GM13976 (cell line): ENCODE results near the gene XCR1.
"Not testable (repeated sequence)": the region's sequence is repeated elsewhere in the genome, so short reads cannot be mapped to it uniquely, and the experiment has no call there.

Experiments
- DNase-seq: peaks from one replicate; pipeline ENCODE4 v3.0.0; 2012; ENCODE audit warnings: low spot score
- CTCF ChIP-seq: IDR thresholded peaks from 2 replicates; pipeline ENCODE4 v1.5.1; 2012; ENCODE audit warnings: borderline replicate concordance, mild to moderate bottlenecking; ENCODE audit not compliant: insufficient read depth; ENCODE audit errors: extremely low read depth, missing control alignments, control extremely low read depth
- in situ Hi-C: fragments of 300-500 bp; cut with MboI; formaldehyde crosslinking; loops from one replicate; pipeline ENCODE4 v1.12.0; 2022; ENCODE audit warnings: low sequenced_read_pairs, mixed read lengths, inconsistent platforms; ENCODE audit not compliant: unreplicated experiment

XCR1 gene

GRCh38 chr3:46038916-46039315 is 11.6 kb upstream of the XCR1 start:
- in situ Hi-C loops: no loop called here
- TF ChIP-seq CTCF: no peak

DNA sequence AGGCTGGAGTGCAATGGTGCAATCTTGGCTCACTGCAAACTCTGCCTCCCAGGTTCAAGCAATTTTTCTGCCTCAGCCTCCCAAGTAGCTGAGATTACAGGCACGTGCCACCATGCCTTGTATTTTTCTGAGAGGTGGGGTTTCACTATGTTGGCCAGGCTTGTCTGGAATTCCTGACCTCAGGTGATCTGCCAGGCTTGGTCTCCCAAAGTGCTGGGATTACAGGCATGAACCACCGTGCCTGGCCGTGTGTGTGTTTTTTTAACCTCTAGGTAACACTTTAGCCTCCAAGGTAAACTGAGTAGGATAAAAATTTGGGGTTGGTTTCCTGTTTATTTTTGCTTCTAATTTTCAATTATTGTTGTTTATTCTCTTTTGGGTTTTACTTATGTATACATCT is 10.8 kb upstream of the XCR1 start:
- in situ Hi-C loops, DNase-seq: not testable (repeated sequence)

More at GRCh38 chr3:46038916-46039315, 11.6 kb upstream of the XCR1 start:
- no peak for DNase-seq

DNA sequence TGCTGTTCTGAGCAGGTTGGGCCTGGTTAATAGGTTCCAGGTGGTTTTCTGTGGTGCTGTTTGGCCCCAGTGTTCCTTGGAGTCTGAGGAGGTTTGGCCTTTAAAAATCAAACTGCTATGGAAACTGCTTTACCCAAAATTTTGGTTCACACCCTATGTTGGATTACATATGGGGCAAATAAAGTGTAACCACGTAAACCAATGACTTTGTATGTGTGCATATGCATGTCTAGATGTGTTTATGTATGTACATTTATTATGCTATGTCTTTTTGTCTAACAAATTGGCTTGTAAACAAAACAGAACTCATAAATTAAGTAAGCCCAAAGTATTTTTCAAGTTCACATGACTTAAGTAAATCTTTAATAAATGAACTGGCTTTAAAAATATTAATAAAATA is 8.9 kb upstream of the XCR1 start:
- TF ChIP-seq CTCF: no peak
- in situ Hi-C loops: no loop called here
- no peak for DNase-seq

- no peak for DNase-seq
- TF ChIP-seq CTCF: no peak
- in situ Hi-C loops: no loop called here
These were observed 4.5 kb upstream of the XCR1 start for GRCh38 chr3:46031747-46032146.

- TF ChIP-seq CTCF: no peak
- in situ Hi-C loops: no loop called here
- DNase-seq: no peak
These were observed 4.0 kb upstream of the XCR1 start for GRCh38 chr3:46031269-46031668.

DNA sequence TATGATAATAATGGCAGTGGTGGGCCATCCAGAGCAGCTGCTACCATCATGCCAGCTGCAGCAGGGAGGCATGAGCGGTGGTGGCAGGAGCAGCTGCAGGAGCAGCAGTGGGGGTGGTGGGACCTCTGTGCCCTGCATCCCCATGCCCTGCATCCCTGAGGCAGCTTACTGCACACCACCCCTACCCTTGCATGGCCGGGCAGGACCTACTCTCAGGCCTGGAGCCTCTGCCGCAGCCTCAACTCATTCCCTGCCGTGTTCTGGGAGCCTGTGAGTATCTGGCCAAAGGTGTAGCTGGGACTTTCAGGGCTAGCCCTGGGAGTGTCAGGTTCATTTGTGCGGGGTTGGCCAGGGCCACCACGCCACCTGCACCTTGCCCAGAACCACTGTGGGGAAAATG is 3.3 kb upstream of the XCR1 start:
- in situ Hi-C loops: no loop called here
- no peak for TF ChIP-seq CTCF
- DNase-seq: no peak

GRCh38 chr3:46029953-46030543 is 2.8 kb upstream of the XCR1 start:
- TF ChIP-seq CTCF: no peak
- in situ Hi-C loops: no loop called here
- peak; percentile 48 for DNase-seq
